ENCODE measurements around the gene SOX30.
A peak's percentile ranks its signal among the peaks of the same experiment; 100 is the strongest.

SOX30 gene

DNA sequence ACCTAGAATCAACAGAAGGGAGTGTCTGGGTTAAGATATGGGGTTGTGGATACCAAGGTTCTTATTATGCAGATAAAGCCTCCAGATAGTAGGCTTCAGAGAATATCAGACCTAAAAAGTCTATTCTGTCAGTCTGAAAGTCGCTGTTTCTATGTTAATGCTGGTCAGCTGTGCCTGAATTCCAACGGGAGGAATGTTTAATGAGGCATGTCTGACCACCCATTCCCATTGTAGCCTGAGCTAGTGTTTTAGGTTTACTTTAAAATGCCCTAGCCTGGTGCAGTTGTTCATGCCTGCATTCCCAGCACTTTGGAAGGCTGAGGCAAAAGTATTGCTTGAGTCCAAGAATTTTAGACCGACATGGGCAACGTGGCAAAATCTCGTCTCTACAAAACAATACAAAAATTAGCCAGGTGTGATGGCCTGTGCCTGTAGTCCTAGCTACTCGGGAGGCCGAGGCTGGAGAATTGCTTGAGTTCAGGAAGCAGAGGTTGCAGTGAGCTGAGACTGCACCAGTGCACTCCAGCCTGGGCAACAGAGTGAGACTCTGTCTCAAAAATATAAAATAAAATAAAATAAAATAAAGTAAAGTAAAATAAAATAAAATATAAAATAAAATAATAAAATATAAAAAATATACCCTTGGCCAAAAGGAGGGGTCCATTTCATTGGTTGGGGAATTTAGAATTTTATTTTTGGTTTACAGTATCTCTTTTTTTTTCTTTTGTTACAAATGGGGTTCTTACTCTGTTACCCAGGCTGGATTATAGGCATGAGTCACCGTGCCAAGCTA is 7.8 kb upstream of the SOX30 start:
- no peak for DNase-seq

DNA sequence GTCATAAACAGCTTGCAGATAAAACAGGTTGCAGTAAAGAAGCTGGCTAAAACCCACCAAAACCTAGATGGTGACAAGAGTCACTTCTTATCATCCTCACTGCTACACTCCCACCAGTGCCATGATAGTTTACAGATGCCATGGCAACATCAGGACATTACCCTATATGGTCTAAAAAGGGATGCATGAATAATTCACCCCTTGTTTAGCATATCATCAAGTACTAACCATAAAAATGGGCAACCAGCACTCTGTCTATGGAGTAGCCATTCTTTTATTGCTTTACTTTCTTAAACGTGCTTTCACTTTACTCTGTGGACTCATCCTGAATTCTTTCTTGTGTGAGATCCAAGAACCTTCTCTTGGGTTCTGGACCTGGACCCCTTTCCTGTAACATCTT is 6.7 kb upstream of the SOX30 start:
- DNase-seq, result no peak

DNA sequence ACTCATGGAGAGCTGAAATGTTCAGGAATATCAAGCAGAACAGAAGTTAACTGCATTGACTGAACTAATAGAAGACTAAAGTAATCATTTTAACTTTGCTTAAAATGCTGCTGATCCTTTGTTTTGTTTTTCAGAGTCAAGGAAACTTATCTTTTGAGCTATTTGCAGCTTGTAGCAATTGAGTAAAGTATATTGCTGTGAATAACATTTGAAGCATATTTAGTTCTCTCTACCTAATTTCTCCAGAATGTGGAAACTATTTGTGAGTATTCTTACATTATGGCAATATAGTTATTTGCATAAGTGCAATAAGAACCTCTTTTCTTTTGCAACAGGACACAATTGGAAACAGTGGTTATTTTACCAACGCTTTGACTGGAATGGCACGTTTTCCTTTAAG is 5.3 kb upstream of the SOX30 start:
- DNase-seq, result no peak

DNA sequence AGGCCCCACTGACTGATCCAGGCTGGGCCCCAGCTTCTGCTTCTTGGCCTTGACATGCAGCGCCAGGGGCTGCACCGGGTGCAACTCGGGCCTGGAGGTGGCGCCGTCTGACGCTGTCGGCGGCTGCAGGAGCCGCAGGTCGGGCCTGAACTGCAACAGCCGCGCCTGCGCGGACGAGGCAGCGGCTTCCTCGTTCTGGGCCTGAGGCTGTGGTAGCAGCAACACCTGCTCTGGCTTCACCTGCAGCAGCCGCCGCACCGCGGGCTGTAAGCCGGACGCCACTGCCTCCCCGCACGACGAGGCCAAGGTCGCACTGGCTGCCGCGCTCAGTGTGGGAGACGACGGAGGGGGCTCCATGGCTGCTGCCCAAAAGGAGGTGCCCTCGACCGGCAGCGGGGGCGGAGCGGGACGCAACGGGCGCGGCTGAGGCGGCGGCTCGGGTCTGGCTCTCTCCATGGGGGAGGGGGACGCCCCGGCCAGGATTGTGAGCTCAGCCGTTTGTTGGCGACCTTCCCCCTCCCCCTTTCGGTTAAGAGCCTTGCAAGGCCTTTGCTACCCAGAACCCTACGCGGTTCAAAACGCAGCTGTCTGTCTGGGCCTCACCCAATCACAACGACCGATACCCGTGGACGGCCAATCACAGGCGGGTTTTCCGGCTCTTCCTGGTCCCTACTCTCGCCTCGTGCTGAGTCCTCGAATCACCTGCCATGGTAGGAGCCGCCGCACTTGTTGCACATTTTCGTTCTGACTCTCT is 438 bp downstream of the SOX30 start:
- DNase-seq, result peak; percentile 77

- DNase-seq, result no peak
These were observed 1.1 kb downstream of the SOX30 start for GRCh38 chr5:157650991-157651611.

GRCh38 chr5:157649101-157649500 is 3.1 kb downstream of the SOX30 start:
- DNase-seq, result no peak

DNA sequence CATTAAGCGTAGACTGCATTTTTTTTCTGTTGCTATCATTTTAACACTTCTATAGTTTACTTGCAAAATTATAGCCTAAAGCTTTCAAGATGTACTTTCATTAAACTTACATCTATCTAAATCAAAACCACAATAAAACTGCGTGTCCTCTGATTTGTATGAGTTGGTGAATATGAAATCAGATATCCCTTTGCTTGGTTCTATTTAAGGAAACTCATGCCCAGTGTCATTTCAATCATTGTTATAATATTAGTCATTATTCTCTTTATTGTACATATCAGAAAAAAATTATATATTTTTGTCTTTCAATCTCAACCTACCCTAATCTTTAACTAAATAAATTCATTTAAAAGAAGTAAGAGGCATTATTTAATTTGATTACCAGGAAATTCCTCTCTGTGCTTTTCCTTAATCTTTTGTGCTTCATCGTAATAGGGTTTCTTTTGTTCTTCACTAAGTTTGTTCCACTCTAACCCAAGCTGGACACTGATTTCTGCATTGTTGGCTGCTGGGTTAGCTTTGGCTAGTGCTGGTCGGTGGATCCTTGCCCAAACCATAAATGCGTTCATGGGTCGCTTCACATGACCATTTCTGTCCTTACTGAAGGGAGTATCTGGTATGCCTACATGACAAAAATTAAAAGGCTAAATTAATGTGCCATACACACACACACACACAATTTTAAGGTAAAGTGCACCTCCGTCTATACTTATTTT is 3.8 kb downstream of the SOX30 start:
- no peak for DNase-seq

GRCh38 chr5:157640406-157641066 is 11.7 kb downstream of the SOX30 start:
- DNase-seq, result no peak

- DNase-seq, result no peak
These were observed 21.9 kb downstream of the SOX30 start for GRCh38 chr5:157630341-157630740.

DNA sequence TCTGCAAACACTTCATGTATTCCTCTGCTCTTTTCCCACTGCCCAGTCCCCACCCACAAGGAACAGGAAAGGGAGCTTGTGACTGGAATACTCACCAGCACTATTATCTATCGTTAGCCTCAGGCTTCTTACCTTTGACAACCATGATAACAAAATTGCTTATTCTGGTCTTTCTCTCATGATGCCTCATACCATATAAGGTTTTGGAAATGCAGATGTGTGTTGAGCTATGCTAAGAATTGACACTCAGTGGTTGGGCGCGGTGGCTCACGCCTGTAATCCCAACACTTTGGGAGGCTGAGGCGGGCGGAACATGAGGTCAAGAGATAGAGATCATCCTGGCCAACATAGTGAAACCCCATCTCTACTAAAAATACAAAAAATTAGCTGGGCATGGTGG is 25.4 kb downstream of the SOX30 start:
- DNase-seq, result no peak

DNA sequence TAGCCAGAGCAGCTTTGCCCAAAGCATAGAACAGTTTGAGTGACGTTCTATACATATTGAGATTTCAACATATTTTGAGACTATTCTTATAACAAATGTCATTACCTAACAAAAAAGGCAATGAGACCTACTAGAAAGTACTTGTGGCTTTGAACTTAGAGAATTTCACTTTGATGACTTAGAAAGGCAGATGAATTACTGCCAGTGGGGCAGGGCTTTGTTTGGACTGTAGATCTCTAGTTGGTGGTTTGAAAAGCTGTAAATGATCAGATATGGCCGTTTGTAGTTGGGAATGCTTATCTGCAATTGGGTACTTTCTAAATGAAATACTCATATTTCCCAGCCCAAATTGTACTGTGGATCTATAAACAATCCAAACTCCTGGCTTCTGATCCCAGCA is 28.1 kb downstream of the SOX30 start:
- DNase-seq, result no peak

- no peak for DNase-seq
These were observed 31.5 kb downstream of the SOX30 start for GRCh38 chr5:157620776-157621175.

- DNase-seq, result no peak
These were observed 34.0 kb downstream of the SOX30 start for GRCh38 chr5:157618191-157618765.

- no peak for DNase-seq
These were observed 35.5 kb downstream of the SOX30 start for GRCh38 chr5:157616785-157617184.

DNA sequence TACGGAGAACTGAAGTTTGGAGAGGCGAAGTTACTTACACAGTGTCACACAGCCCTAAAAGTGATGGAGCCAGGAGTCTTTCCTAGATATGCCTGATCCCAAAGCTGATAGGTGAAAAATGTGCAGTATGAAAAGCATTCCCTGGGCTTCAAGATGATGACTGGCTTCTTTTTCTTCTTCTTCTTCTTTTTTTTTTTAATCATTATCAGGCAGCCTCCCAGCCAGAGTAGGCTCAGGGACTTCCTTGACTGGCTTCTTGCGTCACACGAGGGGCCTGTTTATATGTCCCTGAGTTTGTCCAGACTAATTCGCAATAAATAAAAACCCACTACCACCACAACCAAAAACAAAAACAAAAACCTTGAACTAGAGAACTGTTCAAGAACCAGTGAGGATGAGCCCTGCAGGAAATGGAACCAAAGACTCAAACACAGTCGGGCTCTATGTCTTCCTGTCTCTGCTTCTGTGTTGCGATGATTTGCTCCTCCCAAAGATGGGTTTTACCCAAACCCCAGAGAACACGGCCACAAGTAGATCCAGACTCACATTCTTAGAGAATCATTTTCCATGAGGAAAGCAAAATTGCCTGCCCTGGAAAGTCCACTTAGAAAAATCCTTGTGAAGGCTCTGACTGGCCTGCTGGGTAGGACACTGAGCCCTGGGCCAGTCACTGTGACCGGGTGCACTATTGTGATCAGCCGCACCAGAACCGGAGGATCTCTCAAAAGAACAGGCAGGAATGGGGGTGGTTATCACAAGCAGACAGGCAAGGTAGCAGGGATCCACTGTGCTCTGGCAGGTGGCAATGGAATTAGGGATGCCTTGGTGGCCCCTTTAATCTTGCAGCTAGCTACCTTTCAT is 38.6 kb downstream of the SOX30 start:
- DNase-seq, result no peak

- DNase-seq, result no peak
These were observed 39.7 kb downstream of the SOX30 start for GRCh38 chr5:157612581-157612980.

DNA sequence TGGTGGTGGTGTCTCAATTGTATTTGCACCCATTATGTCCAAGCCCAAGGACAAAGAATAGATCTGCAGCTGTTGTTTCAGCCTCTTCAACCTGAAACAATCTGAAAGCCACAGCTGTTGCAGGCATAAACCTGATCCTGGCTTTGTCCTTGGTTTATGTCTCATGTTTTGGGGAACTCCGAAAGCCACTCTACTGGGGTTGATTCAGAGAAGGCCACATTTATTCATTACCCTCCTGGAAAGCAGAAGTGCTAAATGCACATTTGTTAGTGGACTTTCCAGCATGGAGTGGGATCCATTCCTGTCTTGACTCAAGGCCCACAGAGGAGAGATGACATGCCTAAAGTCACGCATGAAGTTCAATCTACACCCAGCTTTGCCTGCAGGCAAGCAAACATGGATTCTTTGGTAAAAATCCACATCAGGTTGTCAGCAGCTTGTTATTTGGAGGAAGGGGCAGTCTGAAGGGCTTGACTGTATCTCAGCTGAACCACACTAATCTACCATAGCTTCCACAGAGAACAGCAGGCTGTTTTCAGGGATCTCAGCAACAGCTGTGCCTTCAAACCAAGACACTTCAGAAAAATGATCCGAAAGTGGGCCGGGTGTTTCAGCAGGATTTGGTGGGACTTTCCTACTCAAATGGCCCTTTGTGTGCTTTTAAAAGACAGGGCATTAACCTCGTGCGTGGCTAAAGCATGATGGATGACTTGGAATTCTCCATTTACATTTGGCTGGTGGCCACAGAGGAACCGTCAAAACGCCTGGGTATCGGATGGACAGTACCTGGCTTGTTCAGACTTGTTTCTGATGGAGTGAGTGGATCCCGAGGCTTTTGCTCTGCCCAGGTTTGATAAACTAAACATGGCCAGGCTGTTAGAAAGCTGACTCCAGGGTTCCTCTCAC is 40.4 kb downstream of the SOX30 start:
- peak; percentile 58 for DNase-seq

GRCh38 chr5:157610990-157611389 is 41.2 kb downstream of the SOX30 start:
- DNase-seq, result no peak

DNA sequence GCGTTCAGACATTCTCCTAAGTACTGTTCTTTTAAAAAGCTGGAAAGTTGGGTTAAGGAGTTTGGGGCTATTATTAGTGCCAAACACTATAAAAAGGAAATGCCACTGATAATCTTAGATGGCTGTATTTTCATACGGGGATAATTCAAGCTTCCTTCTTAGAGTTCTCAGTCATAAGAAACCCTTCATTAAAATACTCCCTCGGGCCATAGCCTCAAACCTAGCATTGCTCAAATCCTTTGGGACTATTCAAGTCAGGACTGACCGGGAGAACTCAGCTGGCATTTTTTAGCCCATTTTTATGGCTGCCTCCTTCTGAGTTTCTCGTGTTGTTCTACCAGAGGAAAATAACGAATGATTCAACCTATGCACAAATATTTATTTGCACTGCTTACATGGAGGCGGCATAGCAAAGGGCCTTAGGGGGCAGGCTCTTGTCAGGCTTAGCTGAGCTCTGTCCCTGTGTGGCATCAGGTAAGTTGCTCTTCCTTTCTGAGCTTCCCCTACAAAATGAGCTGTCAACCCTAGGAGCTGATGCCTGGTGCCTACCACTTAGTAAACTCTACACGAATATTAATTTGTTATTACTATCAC is 43.2 kb downstream of the SOX30 start:
- no peak for DNase-seq

Data from NCI-H345 (cell line).